NCI-H1694 (cell line): ENCODE measurements around the gene DIS3L.
"Not testable (repeated sequence)": the region's sequence is repeated elsewhere in the genome, so short reads cannot be mapped to it uniquely, and the experiment has no call there.

Experiments used
- DNase-seq: peaks from one replicate; lab custom pipeline; 2025; lab: John Stamatoyannopoulos, UW

DIS3L gene

GRCh38 chr15:66278056-66278455, 15.3 kb upstream of the DIS3L start:
- DNase-seq: no peak

GRCh38 chr15:66278671-66279070, 14.7 kb upstream of the DIS3L start:
- DNase-seq: no peak

GRCh38 chr15:66284271-66284670, 9.1 kb upstream of the DIS3L start:
- DNase-seq: no peak

GRCh38 chr15:66285533-66286280, 7.7 kb upstream of the DIS3L start:
- no peak for DNase-seq

- DNase-seq: peak; percentile 19
Measured at GRCh38 chr15:66287461-66288057, 5.8 kb upstream of the DIS3L start.

- DNase-seq: no peak
Measured at GRCh38 chr15:66288093-66288492, 5.3 kb upstream of the DIS3L start.

- DNase-seq: no peak
Measured at GRCh38 chr15:66288551-66289185, 4.7 kb upstream of the DIS3L start.

GRCh38 chr15:66290007-66290406, 3.4 kb upstream of the DIS3L start:
- DNase-seq: no peak

- DNase-seq: no peak
Measured at GRCh38 chr15:66290518-66290917, 2.9 kb upstream of the DIS3L start.

GRCh38 chr15:66291816-66292570, 1.4 kb upstream of the DIS3L start:
- DNase-seq: no peak

GRCh38 chr15:66292571-66293418, 573 bp upstream of the DIS3L start:
- no peak for DNase-seq

GRCh38 chr15:66294157-66294931, 976 bp downstream of the DIS3L start:
- no peak for DNase-seq

GRCh38 chr15:66294932-66295235, 1.5 kb downstream of the DIS3L start:
- DNase-seq: no peak

GRCh38 chr15:66296186-66296585, 2.8 kb downstream of the DIS3L start:
- no peak for DNase-seq

- DNase-seq: peak; percentile 94
Measured at GRCh38 chr15:66298803-66299251, 5.5 kb downstream of the DIS3L start.

GRCh38 chr15:66302489-66303278, 9.3 kb downstream of the DIS3L start:
- DNase-seq: no peak

- DNase-seq: not testable (repeated sequence)
Measured at GRCh38 chr15:66304425-66304824, 11.1 kb downstream of the DIS3L start.

GRCh38 chr15:66306381-66306780, 13.0 kb downstream of the DIS3L start:
- no peak for DNase-seq

GRCh38 chr15:66308531-66308930, 15.2 kb downstream of the DIS3L start:
- DNase-seq: no peak

- DNase-seq: no peak
Measured at GRCh38 chr15:66309828-66310227, 16.5 kb downstream of the DIS3L start.
